HG02852 (cell line): ENCODE results near the gene LRP1.

ENCODE experiments used
- ATAC-seq: cut with Tn5 transposase; IDR thresholded peaks from one replicate; pipeline ENCODE4 v1.9.1; 2021; ENCODE audit warnings: mild to moderate bottlenecking, moderate library complexity; ENCODE audit not compliant: unreplicated experiment

LRP1 gene

GRCh38 chr12:57152639-57153038, 24.4 kb downstream of the LRP1 start:
- ATAC-seq: no peak

- ATAC-seq: no peak
Measured at GRCh38 chr12:57153415-57153997, 25.2 kb downstream of the LRP1 start.

GRCh38 chr12:57154076-57154475, 25.8 kb downstream of the LRP1 start:
- ATAC-seq: no peak

GRCh38 chr12:57154804-57155434, 26.6 kb downstream of the LRP1 start:
- ATAC-seq: no peak

- no peak for ATAC-seq
Measured at GRCh38 chr12:57156701-57157403, 28.6 kb downstream of the LRP1 start.

GRCh38 chr12:57157588-57158173, 29.4 kb downstream of the LRP1 start:
- no peak for ATAC-seq

- ATAC-seq: no peak
Measured at GRCh38 chr12:57158186-57158585, 29.9 kb downstream of the LRP1 start.

GRCh38 chr12:57158665-57159064, 30.4 kb downstream of the LRP1 start:
- ATAC-seq: no peak

- no peak for ATAC-seq
Measured at GRCh38 chr12:57159311-57159710, 31.0 kb downstream of the LRP1 start.

- ATAC-seq: no peak
Measured at GRCh38 chr12:57160040-57160439, 31.8 kb downstream of the LRP1 start.

GRCh38 chr12:57160741-57161140, 32.5 kb downstream of the LRP1 start:
- no peak for ATAC-seq

GRCh38 chr12:57161491-57161890, 33.2 kb downstream of the LRP1 start:
- no peak for ATAC-seq

- ATAC-seq: no peak
Measured at GRCh38 chr12:57162553-57163125, 34.4 kb downstream of the LRP1 start.

GRCh38 chr12:57164454-57164853, 36.2 kb downstream of the LRP1 start:
- no peak for ATAC-seq

- no peak for ATAC-seq
Measured at GRCh38 chr12:57164966-57165625, 36.8 kb downstream of the LRP1 start.

- ATAC-seq: no peak
Measured at GRCh38 chr12:57165741-57166140, 37.5 kb downstream of the LRP1 start.

GRCh38 chr12:57166971-57167371, 38.7 kb downstream of the LRP1 start:
- no peak for ATAC-seq

GRCh38 chr12:57168058-57168457, 39.8 kb downstream of the LRP1 start:
- no peak for ATAC-seq

- no peak for ATAC-seq
Measured at GRCh38 chr12:57169046-57169795, 40.9 kb downstream of the LRP1 start.

- no peak for ATAC-seq
Measured at GRCh38 chr12:57169969-57170368, 41.7 kb downstream of the LRP1 start.
